ENCODE results near the gene TTL. TPM values are rescaled to one million over a fixed set of nuclear protein-coding genes. Genes with fewer than 3 reads are reported as not detected.
"Not testable (repeated sequence)": the region's sequence is repeated elsewhere in the genome, so short reads cannot be mapped to it uniquely, and the experiment has no call there.

Gene TTL
- 80.0 and 87.0 TPM in 2 replicates for total RNA-seq
- long read RNA-seq, full-length matches to known transcripts = 2 of 31 reads
- long read RNA-seq, partial matches to known transcripts = 28 of 31 reads
- long read RNA-seq, other reads (novel, unspliced or antisense) = 1 of 31 reads

DNA sequence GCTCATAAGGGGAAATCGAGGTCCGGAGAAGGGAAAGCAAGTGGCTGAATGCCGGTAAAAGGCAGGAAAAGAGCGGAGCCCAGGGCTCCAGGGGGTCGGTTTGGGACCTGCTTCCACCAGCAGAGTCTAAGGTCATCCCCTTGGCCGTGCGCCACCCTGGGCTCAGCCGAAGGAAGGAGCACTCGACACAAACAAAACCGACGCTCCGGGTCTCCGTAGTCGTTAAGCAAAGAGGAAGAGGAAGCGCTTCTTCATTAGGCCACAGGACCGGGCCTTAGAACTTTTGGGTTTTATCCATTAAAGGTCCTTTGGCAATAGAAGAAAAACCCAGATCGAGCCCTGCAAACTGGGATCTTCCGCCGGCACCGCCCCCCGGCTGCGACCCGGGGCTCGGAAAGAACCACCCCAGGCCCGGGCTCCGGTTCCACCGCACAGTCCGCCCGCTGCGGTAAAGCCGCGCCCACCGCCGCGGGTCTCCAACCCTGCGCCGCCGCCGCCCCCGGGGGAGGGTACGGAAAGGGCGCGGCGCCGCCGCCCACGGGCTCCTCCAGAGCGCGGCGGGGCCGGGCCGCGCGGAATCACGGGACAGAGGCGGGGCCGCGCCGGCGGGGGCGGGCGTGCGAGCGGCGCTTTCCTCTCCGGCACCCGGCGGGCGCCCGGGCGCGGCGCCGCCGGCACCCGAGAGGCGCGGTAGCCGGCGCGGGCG lies at the start of gene TTL:
TSS of gene TTL (plus strand) at position 629 of the 706 bp plus-strand sequence. CDS start 189 bp downstream, outside the sequence.
- Mint-ChIP-seq H3K27me3 (ENCODE audit: low read depth) (peaks cover 2% of the 10 kb centered on the region), H3K9me3 (no peaks in the 10 kb centered on the region), H3K4me3 (peak within 1 kb of the TSS; percentile 95), H3K27ac (ENCODE audit: unreplicated experiment) (peak within 1 kb of the TSS; percentile 93), H3K4me1 (peaks cover 22% of the 10 kb centered on the region), H3K36me3 (ENCODE audit: low read depth) (peaks cover 11% of the 10 kb centered on the region)
- DNase-seq (ENCODE audit: low read depth, low spot score) = peak; percentile 44
- TF ChIP-seq, protein P1, sequence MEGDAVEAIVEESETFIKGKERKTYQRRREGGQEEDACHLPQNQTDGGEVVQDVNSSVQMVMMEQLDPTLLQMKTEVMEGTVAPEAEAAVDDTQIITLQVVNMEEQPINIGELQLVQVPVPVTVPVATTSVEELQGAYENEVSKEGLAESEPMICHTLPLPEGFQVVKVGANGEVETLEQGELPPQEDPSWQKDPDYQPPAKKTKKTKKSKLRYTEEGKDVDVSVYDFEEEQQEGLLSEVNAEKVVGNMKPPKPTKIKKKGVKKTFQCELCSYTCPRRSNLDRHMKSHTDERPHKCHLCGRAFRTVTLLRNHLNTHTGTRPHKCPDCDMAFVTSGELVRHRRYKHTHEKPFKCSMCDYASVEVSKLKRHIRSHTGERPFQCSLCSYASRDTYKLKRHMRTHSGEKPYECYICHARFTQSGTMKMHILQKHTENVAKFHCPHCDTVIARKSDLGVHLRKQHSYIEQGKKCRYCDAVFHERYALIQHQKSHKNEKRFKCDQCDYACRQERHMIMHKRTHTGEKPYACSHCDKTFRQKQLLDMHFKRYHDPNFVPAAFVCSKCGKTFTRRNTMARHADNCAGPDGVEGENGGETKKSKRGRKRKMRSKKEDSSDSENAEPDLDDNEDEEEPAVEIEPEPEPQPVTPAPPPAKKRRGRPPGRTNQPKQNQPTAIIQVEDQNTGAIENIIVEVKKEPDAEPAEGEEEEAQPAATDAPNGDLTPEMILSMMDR (conservative IDR thresholded peaks at IDR 0.05) = no peak

DNA sequence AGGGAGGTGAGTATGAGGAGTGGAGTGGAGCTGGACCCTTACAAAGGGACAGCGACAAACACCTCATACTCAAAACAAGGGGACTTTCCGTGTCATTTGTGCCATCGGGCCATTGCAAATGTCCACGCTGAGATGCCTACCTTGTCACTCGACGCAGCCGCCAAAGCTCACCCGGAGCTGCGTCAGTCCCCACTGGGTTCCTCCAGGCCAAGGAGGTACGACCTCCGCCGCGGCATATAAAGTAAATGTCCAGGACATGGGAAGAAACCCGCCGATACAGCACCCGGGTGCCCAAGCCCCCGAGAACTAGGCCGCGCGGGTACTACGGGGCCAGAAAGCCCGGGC lies 49.6 kb upstream of the TTL start:
- not testable (repeated sequence) for H3K4me1 Mint-ChIP-seq; H3K9me3 Mint-ChIP-seq; DNase-seq (ENCODE audit: low read depth, low spot score); H3K36me3 Mint-ChIP-seq (ENCODE audit: low read depth); H3K27ac Mint-ChIP-seq (ENCODE audit: unreplicated experiment); H3K27me3 Mint-ChIP-seq (ENCODE audit: low read depth)
- H3K4me3 Mint-ChIP-seq = peak overlapping the region; percentile 51

DNA sequence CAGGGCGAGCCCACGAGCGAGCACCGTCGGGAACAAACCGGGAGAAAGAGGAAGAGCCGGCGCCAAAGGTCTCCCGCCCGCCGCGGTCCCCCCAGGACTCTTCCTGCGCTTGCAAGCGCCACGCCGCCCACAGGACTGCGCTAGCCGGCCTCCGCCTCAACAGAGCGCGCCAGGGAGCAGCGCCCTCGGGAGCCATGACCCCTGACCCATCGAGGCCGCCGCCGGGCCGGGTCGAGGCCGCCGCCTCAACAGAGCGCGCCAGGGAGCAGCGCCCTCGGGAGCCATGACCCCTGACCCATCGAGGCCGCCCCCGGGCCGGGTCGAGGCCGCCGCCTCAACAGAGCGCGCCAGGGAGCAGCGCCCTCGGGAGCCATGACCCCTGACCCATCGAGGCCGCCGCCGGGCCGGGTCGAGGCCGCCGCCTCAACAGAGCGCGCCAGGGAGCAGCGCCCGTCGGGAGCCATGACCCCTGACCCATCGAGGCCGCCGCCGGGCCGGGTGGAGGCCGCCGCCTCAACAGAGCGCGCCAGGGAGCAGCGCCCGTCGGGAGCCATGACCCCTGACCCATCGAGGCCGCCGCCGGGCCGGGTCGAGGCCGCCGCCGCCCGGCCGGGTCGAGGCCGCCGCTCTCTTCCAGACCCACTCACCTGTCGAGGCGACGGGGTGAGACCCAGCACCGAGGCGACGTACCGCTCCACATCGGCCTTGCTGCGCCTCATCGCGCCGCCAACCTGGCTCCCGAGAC lies 49.0 kb upstream of the TTL start:
- H3K27me3 Mint-ChIP-seq (ENCODE audit: low read depth); H3K9me3 Mint-ChIP-seq; H3K4me1 Mint-ChIP-seq; H3K27ac Mint-ChIP-seq (ENCODE audit: unreplicated experiment); DNase-seq (ENCODE audit: low read depth, low spot score); H3K36me3 Mint-ChIP-seq (ENCODE audit: low read depth): not testable (repeated sequence)
- H3K4me3 Mint-ChIP-seq = peak overlapping the region; percentile 51

DNA sequence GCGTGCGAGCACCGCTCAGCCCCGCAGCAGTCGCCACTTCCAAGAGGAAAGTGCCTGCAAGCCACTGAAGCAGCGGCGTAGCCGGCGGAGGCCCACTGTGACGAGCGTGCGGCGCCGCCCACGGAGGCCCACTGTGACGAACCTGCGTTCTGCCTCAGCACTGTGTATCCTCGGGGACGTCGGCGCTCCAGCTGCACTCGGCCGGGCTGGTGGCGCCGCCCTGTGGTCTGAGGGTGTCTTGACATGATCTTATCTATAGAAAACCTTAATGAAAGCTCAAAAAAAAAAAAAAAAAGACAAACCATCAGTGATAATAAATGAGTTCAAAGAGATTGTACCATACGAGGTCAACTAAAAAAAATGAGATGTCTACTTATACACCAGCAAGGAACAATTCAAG lies 48.5 kb upstream of the TTL start, which contains the start of gene RGPD8:
TSS of gene RGPD8 (minus strand) at position 166 of the 400 bp plus-strand sequence. CDS start 192 bp downstream, outside the sequence.
- not testable (repeated sequence) for H3K4me1 Mint-ChIP-seq; H3K9me3 Mint-ChIP-seq; H3K27me3 Mint-ChIP-seq (ENCODE audit: low read depth); H3K27ac Mint-ChIP-seq (ENCODE audit: unreplicated experiment); H3K36me3 Mint-ChIP-seq (ENCODE audit: low read depth)
- TF ChIP-seq, protein P1 (conservative IDR thresholded peaks at IDR 0.05) = peak; percentile 74
- peak; percentile 80 for DNase-seq (ENCODE audit: low read depth, low spot score)
- H3K4me3 Mint-ChIP-seq = peak within 1 kb of the TSS; percentile 51

DNA sequence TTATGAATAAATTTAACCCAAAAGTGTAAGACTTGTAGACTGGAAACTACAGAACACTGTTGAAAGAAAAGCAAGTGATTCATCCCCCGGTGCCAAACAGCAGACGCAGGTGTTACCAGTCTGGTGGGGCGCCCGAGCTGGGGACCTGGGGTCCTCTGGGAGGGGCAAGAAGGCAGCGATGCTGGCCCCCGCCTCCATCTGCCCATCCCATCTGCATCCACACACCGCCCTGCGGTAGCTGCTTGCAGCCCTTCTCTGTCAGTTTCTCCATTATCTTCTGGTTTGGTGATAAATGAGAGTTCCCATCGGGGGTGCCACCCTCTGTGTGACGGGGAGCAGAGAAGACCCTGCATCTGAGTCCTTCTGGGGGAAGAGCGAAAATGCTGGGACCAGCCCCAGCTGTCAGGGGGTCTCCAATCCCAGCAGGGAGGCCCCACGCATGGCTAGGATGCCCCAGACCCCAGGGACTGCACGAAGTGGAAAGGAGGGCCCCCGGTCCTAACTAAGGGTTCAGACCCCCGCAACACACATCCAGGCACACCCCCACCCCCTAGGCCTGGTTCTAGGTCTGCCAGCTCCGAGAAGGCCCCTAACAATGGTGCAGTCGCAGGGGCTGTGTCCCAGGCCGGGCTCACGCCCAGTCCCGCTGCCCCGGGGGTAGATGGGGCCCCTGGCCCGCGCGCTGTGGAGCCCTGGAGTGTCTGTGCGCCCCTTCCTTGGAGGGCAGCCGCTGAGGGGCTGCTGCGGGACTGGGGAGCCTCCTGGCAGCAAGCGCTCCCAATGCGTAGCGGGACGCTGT lies 47.8 kb upstream of the TTL start:
- TF ChIP-seq, protein P1 (conservative IDR thresholded peaks at IDR 0.05) = no peak
- no peaks in the 10 kb centered on the region for H3K9me3 Mint-ChIP-seq
- peaks cover 3% of the 10 kb centered on the region for H3K27me3 Mint-ChIP-seq (ENCODE audit: low read depth)
- peaks cover 5% of the 10 kb centered on the region for H3K4me1 Mint-ChIP-seq
- no peak for DNase-seq (ENCODE audit: low read depth, low spot score)
- H3K27ac Mint-ChIP-seq (ENCODE audit: unreplicated experiment) = no peak overlapping the region
- H3K4me3 Mint-ChIP-seq = no peak overlapping the region
- H3K36me3 Mint-ChIP-seq (ENCODE audit: low read depth) = no peaks in the 10 kb centered on the region

DNA sequence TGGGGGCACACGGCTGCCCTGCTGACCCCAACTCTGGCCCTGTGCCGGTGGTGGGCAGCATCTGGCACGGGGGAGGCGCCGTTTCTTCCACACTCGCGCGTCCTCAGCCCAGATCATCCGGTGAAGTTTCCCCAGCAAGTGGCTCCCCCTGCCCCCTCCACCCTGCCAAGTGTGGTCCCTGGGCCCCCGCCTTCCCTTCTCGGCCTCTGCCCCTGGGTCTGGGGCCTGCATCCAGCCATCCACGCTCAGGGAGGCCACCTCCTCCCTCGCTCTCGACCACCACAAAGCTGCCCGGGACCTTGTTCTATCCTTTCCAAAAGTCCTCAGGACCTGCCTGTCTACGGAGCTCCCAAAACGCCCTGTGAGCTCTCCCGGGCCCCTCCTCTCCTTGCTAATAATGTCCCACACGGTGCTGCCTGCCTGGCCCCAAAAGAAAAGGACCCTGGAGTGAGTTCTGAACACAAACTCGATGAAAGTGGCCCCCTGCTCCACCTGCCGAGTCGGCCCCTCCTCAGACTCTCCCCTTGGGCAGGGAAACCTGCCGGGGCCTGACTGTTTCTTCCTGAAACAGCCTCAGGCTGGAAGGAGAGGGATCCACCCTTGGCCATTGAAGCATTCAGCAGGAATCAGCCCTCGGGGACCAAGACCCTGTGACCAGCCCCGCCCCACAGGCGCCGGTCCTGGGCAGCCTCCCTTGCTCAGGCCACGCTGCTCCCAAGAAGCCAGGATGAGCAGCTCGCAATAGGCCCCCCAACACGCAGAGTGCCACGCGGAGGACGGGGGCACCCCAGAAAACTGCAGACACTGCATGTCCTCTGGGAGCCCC lies 46.9 kb upstream of the TTL start:
- not testable (repeated sequence) for DNase-seq (ENCODE audit: low read depth, low spot score); H3K27me3 Mint-ChIP-seq (ENCODE audit: low read depth); H3K4me3 Mint-ChIP-seq; H3K9me3 Mint-ChIP-seq; H3K4me1 Mint-ChIP-seq; H3K36me3 Mint-ChIP-seq (ENCODE audit: low read depth)
- H3K27ac Mint-ChIP-seq (ENCODE audit: unreplicated experiment) = peak overlapping the region; percentile 57

DNA sequence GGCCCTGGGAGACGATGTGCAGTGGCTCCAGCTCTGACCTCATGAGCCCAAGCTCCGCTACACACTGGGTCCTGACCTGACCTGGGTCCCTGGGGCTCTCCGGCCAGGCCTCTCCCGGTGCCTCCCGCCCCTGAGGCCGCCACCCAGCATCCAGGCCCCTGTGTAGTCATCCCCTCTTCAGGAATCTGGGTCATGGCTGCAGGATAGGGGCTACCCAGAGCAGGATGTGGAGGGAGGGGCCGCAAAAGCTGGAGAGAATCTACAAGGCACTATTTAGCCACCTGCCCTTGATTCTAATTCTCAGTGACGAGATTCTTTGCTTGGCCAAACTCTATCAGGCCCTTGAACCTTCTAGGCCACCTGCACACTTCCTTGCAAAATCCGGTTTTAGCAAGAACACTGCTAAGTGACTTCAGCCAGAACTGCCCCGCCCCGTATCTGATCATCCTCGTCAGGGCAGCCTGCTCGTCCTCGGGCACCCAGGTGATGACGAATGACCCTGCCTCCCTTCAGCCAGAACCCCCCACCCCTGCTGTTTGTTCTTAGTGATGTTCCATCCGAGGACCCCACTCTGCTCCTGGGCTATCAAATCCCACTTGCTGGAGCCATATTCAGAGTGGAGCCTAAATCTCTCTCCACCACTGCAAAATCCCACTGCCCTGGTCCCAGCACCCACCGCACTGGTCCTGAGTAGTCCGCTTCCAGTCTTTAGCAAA lies 46.1 kb upstream of the TTL start:
- DNase-seq (ENCODE audit: low read depth, low spot score); H3K27me3 Mint-ChIP-seq (ENCODE audit: low read depth); H3K4me3 Mint-ChIP-seq; H3K27ac Mint-ChIP-seq (ENCODE audit: unreplicated experiment); H3K4me1 Mint-ChIP-seq; H3K36me3 Mint-ChIP-seq (ENCODE audit: low read depth); H3K9me3 Mint-ChIP-seq: not testable (repeated sequence)

DNA sequence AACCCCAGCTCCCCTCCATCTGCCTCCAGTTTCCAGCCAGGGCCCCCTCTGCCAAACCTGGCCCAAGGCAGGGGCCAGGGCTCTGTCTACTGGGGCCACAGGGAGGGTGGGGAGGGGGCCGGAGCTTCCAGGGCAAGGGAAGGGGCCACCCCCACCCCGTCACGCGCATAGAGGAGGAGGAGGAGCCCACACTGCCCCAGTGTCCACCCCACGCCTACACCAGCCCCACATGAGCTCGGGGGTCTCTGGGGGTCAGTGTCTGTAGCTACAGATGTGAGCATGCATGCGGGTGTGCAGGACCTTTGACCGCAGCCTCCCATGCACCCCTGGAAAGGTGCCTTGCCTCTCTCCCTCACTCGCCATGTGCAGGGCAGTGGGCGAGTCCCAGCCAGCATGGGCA lies 45.0 kb upstream of the TTL start:
- H3K27me3 Mint-ChIP-seq (ENCODE audit: low read depth) = not testable (repeated sequence)

DNA sequence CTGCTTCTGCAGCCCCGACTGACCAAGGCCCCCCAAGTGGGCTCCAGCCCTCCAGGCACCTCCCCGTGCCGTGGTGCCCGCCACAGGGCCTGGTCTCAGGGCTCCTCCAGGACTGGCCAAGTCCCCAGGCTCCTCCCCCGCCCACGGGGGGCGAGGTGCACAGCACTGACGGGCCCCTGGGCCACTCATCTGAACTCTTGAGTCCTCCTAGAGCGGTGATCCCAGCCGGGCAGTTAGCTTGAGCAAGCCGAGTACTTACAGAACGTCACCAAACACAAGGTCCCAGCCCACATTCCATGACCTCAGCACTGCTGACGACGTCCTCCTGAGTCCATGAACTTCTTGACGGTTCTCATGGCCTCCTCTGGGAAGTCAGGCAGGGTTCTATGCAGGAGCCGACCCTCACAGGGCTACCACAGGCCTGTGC lies 44.5 kb upstream of the TTL start:
- not testable (repeated sequence) for H3K27me3 Mint-ChIP-seq (ENCODE audit: low read depth); H3K36me3 Mint-ChIP-seq (ENCODE audit: low read depth); H3K27ac Mint-ChIP-seq (ENCODE audit: unreplicated experiment); DNase-seq (ENCODE audit: low read depth, low spot score); H3K4me3 Mint-ChIP-seq; H3K9me3 Mint-ChIP-seq; H3K4me1 Mint-ChIP-seq

More for the DNA sequence above, 45.0 kb upstream of the TTL start:
- not testable (repeated sequence) for H3K9me3 Mint-ChIP-seq; DNase-seq (ENCODE audit: low read depth, low spot score); H3K27ac Mint-ChIP-seq (ENCODE audit: unreplicated experiment); H3K36me3 Mint-ChIP-seq (ENCODE audit: low read depth); H3K4me1 Mint-ChIP-seq; H3K4me3 Mint-ChIP-seq
